ENCODE data around the gene NAALAD2.
"Not testable (repeated sequence)": the region's sequence is repeated elsewhere in the genome, so short reads cannot be mapped to it uniquely, and the experiment has no call there.

GRCh38 chr11:90085650-90086049 is 48.8 kb upstream of the NAALAD2 start, which contains the start of gene UBTFL1:
- TF ChIP-seq, protein P1, sequence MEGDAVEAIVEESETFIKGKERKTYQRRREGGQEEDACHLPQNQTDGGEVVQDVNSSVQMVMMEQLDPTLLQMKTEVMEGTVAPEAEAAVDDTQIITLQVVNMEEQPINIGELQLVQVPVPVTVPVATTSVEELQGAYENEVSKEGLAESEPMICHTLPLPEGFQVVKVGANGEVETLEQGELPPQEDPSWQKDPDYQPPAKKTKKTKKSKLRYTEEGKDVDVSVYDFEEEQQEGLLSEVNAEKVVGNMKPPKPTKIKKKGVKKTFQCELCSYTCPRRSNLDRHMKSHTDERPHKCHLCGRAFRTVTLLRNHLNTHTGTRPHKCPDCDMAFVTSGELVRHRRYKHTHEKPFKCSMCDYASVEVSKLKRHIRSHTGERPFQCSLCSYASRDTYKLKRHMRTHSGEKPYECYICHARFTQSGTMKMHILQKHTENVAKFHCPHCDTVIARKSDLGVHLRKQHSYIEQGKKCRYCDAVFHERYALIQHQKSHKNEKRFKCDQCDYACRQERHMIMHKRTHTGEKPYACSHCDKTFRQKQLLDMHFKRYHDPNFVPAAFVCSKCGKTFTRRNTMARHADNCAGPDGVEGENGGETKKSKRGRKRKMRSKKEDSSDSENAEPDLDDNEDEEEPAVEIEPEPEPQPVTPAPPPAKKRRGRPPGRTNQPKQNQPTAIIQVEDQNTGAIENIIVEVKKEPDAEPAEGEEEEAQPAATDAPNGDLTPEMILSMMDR (conservative IDR thresholded peaks at IDR 0.05; ENCODE audit: low read depth, low read length) = not testable (repeated sequence)
- TF ChIP-seq EZH2phosphoT487 (IDR thresholded peaks at IDR 0.05; ENCODE audit: borderline replicate concordance, low read length) = not testable (repeated sequence)

Data from PC-3 (cell line).